ENCODE data around the gene AGBL5.

The AGBL5 gene

GRCh38 chr2:27024812-27025211, 26.7 kb upstream of the AGBL5 start:
- no peak for TF ChIP-seq CTCF (conservative IDR thresholded peaks at IDR 0.05; ENCODE audit: low read depth, low read length)
- no peak for DNase-seq (ENCODE audit: low read depth)
- H3K4me3 ChIP-seq (ENCODE audit: low read depth, low read length): no peak overlapping the region

- no peak for TF ChIP-seq CTCF (conservative IDR thresholded peaks at IDR 0.05; ENCODE audit: low read depth, low read length)
- DNase-seq (ENCODE audit: low read depth): no peak
- H3K4me3 ChIP-seq (ENCODE audit: low read depth, low read length): no peak overlapping the region
Measured at GRCh38 chr2:27025281-27025800, 26.1 kb upstream of the AGBL5 start.

- no peak overlapping the region for H3K4me3 ChIP-seq (ENCODE audit: low read depth, low read length)
- no peak for TF ChIP-seq CTCF (conservative IDR thresholded peaks at IDR 0.05; ENCODE audit: low read depth, low read length)
- DNase-seq (ENCODE audit: low read depth): no peak
Measured at GRCh38 chr2:27025861-27026851, 25.3 kb upstream of the AGBL5 start.

GRCh38 chr2:27027211-27027651, 24.2 kb upstream of the AGBL5 start:
- no peak overlapping the region for H3K4me3 ChIP-seq (ENCODE audit: low read depth, low read length)
- no peak for DNase-seq (ENCODE audit: low read depth)
- TF ChIP-seq CTCF (conservative IDR thresholded peaks at IDR 0.05; ENCODE audit: low read depth, low read length): no peak

GRCh38 chr2:27029051-27029450, 22.4 kb upstream of the AGBL5 start:
- H3K4me3 ChIP-seq (ENCODE audit: low read depth, low read length): no peak overlapping the region
- no peak for TF ChIP-seq CTCF (conservative IDR thresholded peaks at IDR 0.05; ENCODE audit: low read depth, low read length)
- DNase-seq (ENCODE audit: low read depth): no peak

- TF ChIP-seq CTCF (conservative IDR thresholded peaks at IDR 0.05; ENCODE audit: low read depth, low read length): no peak
- H3K4me3 ChIP-seq (ENCODE audit: low read depth, low read length): peak within 1 kb of the TSS; percentile 98
- DNase-seq (ENCODE audit: low read depth): peak; percentile 92
Measured at GRCh38 chr2:27032495-27033252, 18.8 kb upstream of the AGBL5 start, which contains the start of gene TMEM214. TSS of gene TMEM214 (plus strand) at chr2:27032965. CDS start at chr2:27033016, 51 bp downstream.
